Epithelial cell of proximal tubule (primary cell): ENCODE measurements around the gene TMC8. TPM values are rescaled to one million over a fixed set of nuclear protein-coding genes. Genes with fewer than 3 reads are reported as not detected.
"Not testable (repeated sequence)": the region's sequence is repeated elsewhere in the genome, so short reads cannot be mapped to it uniquely, and the experiment has no call there.

Source experiments
- DNase-seq: peaks from one replicate; pipeline ENCODE4 v3.0.0-alpha.2; 2011; ENCODE audit warnings: low read depth
- H3K4me3 ChIP-seq: 2 replicates; pipeline ENCODE4 v1.5.1; 2011; ENCODE audit warnings: low read depth, mild to moderate bottlenecking, low read length
- CTCF ChIP-seq: conservative IDR thresholded peaks from 2 replicates; pipeline ENCODE4 v1.5.1; 2012; ENCODE audit warnings: low read depth, mild to moderate bottlenecking, low read length
- total RNA-seq: library from RNA; depleted of rRNA; stranded (reverse); fragments of >200 nt; gene quantifications from 2 replicates; pipeline ENCODE4 v1.2.3, GENCODE V29; 2015

Gene TMC8
- total RNA-seq, 1 donor from 2014 or later: 1.2 TPM

- peak within 1 kb of the TSS; percentile 73 for H3K4me3 ChIP-seq
- DNase-seq: no peak
- no peak for TF ChIP-seq CTCF
These were observed 37.8 kb downstream of the TMC8 start, which contains the start of gene SYNGR2 for GRCh38 chr17:78168242-78168902. SYNGR2 (plus strand) TSS chr17:78168581; CDS start chr17:78168617, 36 bp downstream.

GRCh38 chr17:78168903-78169793, 38.6 kb downstream of the TMC8 start:
- DNase-seq: no peak
- no peak for TF ChIP-seq CTCF

GRCh38 chr17:78170692-78171590, 40.4 kb downstream of the TMC8 start:
- H3K4me3 ChIP-seq: no peak overlapping the region
- TF ChIP-seq CTCF: no peak
- DNase-seq: no peak

More at GRCh38 chr17:78168903-78169793, 38.6 kb downstream of the TMC8 start:
- H3K4me3 ChIP-seq: peak overlapping the region; percentile 73

- H3K4me3 ChIP-seq, DNase-seq: not testable (repeated sequence)
These were observed 41.1 kb downstream of the TMC8 start for GRCh38 chr17:78171591-78172248.

- no peak overlapping the region for H3K4me3 ChIP-seq
- no peak for TF ChIP-seq CTCF
- DNase-seq: no peak
These were observed 41.9 kb downstream of the TMC8 start for GRCh38 chr17:78172249-78173051.

- no peak for TF ChIP-seq CTCF
- no peak for DNase-seq
- no peak overlapping the region for H3K4me3 ChIP-seq
These were observed 42.6 kb downstream of the TMC8 start for GRCh38 chr17:78173097-78173715.
